ENCODE measurements around the gene MPP7.

DNA sequence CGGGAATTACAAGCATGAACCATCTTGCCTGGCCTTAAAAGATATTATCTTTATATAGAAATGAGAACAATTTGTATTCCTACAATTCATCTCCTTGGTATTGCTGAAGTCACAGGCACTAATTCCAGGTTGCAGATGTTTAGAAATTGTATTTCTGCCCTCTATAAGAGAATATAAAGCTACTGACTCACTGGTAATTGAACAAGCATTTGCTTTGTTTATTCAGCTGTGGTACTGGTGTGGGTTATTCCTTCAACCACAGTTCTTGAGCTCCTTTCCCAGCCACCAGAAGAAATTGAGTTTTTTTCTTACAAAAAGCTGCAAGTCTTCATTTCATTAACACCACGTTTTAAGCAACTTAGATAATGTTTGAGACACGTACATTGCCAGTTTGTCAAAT is 29.0 kb upstream of the MPP7 start:
- no peak for TF ChIP-seq POLR2AphosphoS5 (IDR thresholded peaks at IDR 0.05; ENCODE audit: low read depth, low read length)
- no peak for TF ChIP-seq POLR2A (IDR thresholded peaks at IDR 0.05; ENCODE audit: low read depth, low read length)
- no peak for TF ChIP-seq TAF1 (IDR thresholded peaks at IDR 0.05; ENCODE audit: low read depth, low read length)
- no peak for TF ChIP-seq POU2F2 (IDR thresholded peaks at IDR 0.05; ENCODE audit: low read depth, low read length)

Measured in GM12891 (cell line).